Sciatic nerve (tissue), 2 donors: ENCODE data around the gene GXYLT2. TPM values are rescaled to one million over a fixed set of nuclear protein-coding genes. Genes with fewer than 3 reads are reported as not detected.
A peak's percentile ranks its signal among the peaks of the same experiment; 100 is the strongest.
"Not testable (repeated sequence)": the region's sequence is repeated elsewhere in the genome, so short reads cannot be mapped to it uniquely, and the experiment has no call there.

ENCODE experiments used
- ATAC-seq: fragments of 200-7000 bp; cut with Tn5 transposase; one replicate; pipeline ENCODE4 v1.9.1; 2020; ENCODE audit warnings: mild to moderate bottlenecking, moderate library complexity
- DNase-seq: peaks from one replicate; pipeline ENCODE4 v3.0.0-alpha.2; 2020; ENCODE audit warnings: low spot score
- intact Hi-C: fragments of 100-400 bp; cut with DNase I; formaldehyde crosslinking; loops from one replicate; pipeline ENCODE4 v1.14.2; 2022
- total RNA-seq: library from RNA; stranded (reverse); fragmentation: NEBNext Ultra II Directional; extraction: Animal tissue kit (Norgen Biotek cat#: 25700); gene quantifications from one replicate; pipeline ENCODE4 v1.2.1, GENCODE V29; 2021
- donor health status: DM: no; HTN: no; CAD: no.
- donor health status: DM: no; HTN: no; CAD: no.

Gene GXYLT2
- total RNA-seq, 1 donor from 2014 or later = 22.7 TPM

DNA sequence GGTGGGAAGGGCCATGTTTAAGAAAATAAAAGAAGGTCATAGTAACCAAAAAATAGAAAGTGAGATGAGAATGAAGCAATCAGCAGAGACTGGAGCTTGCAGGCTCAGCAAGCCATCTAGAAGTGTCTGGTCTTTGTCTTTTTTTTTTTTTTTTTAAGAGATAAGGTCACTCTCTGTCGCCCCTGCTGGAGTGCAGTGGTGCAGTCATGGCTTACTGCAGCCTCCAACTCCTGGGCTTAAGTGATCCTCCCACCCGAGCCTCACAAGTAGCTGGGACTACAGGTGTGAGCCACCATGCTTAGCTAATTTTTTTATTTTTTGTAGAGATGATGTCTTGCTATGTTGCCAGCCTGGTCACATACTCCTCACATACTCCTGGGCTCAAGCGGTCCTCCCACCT, 36.2 kb downstream of the GXYLT2 start:
- intact Hi-C loops = no loop called here
- DNase-seq (no peak), ATAC-seq (no peak)

GRCh38 chr3:72928781-72929735, 41.2 kb downstream of the GXYLT2 start:
- DNase-seq, intact Hi-C loops, ATAC-seq: not testable (repeated sequence)

- no peak for DNase-seq
- intact Hi-C loops = loop anchor here (10.0 kb wide), 1 partner anchor 124 kb away; no protein-coding TSS in a partner anchor
- ATAC-seq = no peak
Observed at GRCh38 chr3:72930754-72931153, 42.9 kb downstream of the GXYLT2 start.

DNA sequence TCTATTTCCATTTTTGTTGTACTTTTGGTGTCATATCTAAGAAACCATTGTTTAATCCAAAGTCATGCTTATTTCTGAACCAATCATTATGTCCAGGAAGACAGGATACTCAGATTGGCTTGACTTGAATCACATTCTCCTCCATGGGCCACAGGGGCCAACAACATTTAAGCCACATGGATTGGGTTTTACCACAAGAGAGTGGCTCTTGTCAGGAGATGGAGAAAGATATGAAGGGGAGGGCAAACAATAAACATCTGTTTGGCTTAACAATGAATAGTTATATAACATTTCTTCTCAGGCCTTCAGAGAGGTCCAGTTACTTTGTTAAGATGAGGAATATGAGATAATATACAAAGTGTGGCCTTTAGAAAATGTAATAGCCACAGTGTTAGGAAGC, 44.6 kb downstream of the GXYLT2 start:
- no peak for ATAC-seq
- no peak for DNase-seq
- intact Hi-C loops = loop anchor here (10.0 kb wide), 1 partner anchor 122 kb away; no protein-coding TSS in a partner anchor

- ATAC-seq (peak; percentile 98), DNase-seq (peak; percentile 66)
- intact Hi-C loops = loop anchor here (10.0 kb wide), 1 partner anchor 116 kb away; no protein-coding TSS in a partner anchor
Observed at GRCh38 chr3:72938471-72939265, 50.8 kb downstream of the GXYLT2 start.

DNA sequence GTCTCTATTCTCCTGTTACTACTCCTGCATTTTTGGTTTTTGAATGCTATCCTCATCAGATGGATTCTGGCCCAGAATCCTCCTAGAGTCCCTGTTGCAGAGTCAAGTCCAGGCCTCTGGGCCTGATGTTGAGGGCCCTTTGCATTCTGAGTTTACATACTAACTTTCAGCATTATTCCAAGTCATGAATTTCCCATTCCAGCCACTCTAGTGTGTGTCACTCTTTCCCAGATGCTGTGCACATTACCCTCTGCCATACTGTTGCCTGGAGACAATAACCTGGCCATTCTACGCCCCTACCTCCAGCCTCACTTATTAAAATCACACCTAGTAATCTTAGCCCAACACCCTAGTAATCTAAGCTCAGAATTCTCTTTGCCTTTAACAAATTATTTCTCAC, 53.4 kb downstream of the GXYLT2 start:
- intact Hi-C loops = no loop called here

GRCh38 chr3:72942427-72942826, 54.6 kb downstream of the GXYLT2 start:
- no peak for ATAC-seq
- intact Hi-C loops = no loop called here
- DNase-seq = no peak

More for the DNA sequence above, 53.4 kb downstream of the GXYLT2 start:
- no peak for ATAC-seq
- no peak for DNase-seq

GRCh38 chr3:72944696-72945095, 56.9 kb downstream of the GXYLT2 start:
- intact Hi-C loops = no loop called here
- DNase-seq (no peak), ATAC-seq (no peak)

DNA sequence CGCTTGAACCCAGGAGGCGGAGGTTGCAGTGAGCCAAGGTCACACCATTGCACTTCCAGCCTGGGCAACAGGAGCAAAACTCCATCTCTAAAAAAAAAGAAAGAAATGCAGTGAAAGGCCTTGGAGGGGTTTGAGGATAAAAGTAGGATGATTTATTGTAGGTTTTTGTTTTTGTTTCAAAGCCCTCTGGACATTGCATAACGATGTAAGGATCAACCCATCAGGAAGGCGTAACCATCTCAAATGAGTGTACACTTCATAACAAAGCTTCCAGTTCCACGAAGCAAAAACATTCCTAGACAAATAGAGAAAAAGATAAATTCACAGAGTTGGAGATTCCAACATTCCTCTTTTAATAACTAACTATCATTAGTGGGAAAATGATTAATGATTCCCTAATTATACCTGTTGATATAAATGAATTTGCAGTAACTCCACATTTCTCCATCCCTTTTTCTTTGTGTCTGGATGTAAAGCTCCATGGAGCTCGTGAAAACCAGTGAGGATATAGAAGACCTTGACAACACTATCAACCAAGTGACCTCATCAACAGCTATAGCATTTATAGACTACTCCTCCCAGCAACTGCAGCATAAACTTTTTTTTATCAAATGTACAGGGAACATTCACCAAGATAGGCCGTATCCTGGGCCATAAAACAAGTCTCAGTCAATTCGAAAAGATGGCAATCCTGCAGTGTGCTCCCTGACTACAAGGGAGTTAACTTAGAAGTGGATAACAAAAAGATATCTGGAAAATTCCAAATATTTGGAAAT, 60.1 kb downstream of the GXYLT2 start:
- DNase-seq = no peak
- no peak for ATAC-seq
- intact Hi-C loops = no loop called here

GRCh38 chr3:72949016-72949415, 61.2 kb downstream of the GXYLT2 start:
- intact Hi-C loops = no loop called here
- ATAC-seq = no peak
- DNase-seq = no peak

DNA sequence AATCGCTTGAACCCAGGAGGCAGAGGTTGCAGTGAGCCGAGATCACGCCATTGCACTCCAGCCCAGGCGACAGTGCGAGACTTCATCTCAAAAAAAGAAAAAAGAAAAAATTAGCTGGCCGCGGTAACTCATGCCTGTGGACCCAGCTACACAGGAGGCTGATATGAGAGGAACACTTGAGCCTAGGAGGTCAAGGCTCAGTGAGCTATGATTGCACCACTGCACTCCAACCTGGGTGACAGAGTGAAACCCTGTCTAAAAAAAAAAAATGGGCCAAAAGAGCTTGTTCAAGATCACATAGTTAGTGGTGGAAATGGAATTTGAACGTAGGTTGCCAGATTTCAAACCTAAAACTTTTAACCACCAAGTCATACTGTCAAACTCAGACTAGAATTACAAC, 62.5 kb downstream of the GXYLT2 start:
- no peak for ATAC-seq
- intact Hi-C loops = no loop called here
- DNase-seq = no peak

DNA sequence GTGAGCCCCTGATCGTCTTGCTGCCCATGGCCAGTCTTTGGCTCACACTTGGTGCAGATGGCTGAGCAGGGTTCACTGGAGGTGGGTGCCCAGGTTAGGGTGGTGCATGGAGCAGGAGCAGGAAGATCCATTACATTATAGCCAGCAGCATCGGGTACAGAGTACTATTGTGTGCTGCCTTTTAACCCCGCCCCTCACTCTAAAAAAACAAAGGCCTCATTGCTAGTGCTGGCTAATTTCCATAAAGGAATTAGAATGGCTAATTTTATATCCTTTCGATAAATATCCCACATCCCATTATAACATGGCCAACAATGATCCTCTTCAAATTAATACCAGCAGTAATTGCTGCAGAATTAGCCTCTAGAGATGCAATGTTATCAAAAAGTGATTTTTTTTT, 63.0 kb downstream of the GXYLT2 start:
- DNase-seq (no peak), ATAC-seq (peak; percentile 40)
- intact Hi-C loops = no loop called here

DNA sequence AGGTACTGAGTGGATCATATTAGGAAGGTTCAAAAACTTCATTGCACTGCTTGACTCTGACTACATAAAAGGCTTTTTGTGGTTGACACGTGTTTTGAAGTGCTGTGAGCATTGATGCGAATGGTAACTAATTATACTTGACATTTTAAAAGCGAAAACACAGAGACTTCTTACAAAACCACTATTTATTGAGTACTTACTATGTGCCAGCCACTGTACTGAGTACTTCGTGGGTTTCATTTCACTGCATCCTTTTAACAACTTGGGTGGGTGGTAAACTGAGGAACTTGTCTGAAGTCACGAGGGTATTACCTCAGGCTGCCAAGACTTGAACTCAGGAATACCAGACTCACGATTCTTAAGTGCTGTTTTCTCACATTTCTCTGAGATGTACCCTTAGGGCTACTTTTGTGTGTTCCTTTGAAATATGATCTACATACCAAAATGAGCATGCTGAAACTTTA, 63.4 kb downstream of the GXYLT2 start:
- no peak for ATAC-seq

DNA sequence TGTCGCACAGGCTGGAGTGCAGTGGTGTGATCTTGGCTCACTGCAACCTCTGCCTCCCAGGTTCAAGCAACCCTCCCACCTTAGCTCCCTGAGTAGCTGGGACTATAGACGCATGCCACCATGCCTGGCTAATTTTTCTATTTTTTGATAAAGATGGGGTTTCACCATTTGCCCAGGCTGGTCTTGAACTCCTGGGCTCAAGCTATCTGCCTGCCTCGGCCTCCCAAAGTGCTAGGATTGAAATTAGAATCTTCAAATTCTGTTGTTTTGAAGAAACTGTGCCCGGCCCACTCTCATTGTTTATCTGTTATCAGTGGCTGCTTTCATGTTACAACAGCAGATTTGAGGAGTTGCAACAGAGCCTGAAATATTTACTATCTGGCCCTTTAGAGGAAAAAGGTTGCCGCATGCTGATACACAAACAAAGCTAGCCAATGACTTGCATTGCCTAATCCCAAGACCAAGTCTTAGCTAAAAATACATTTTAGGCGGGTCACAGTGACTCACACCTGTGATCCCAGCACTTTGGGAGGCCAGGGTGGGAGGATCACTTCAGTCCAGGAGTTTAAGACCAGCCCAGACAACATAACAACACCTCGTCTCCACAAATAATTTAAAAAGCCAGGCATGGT, 65.6 kb downstream of the GXYLT2 start:
- ATAC-seq = no peak
- no peak for DNase-seq

More for the DNA sequence above, 63.4 kb downstream of the GXYLT2 start:
- intact Hi-C loops = no loop called here
- DNase-seq = no peak

GRCh38 chr3:72957297-72957696, 69.5 kb downstream of the GXYLT2 start:
- peak; percentile 91 for ATAC-seq
- intact Hi-C loops = no loop called here

More for the DNA sequence above, 65.6 kb downstream of the GXYLT2 start:
- intact Hi-C loops = no loop called here

GRCh38 chr3:72959336-72959735, 71.5 kb downstream of the GXYLT2 start:
- ATAC-seq = no peak
- intact Hi-C loops = no loop called here

More at GRCh38 chr3:72957297-72957696, 69.5 kb downstream of the GXYLT2 start:
- peak; percentile 76 for DNase-seq

GRCh38 chr3:72960812-72961518, 73.1 kb downstream of the GXYLT2 start:
- intact Hi-C loops = no loop called here
- ATAC-seq (peak; percentile 76), DNase-seq (no peak)

More at GRCh38 chr3:72959336-72959735, 71.5 kb downstream of the GXYLT2 start:
- DNase-seq = no peak

DNA sequence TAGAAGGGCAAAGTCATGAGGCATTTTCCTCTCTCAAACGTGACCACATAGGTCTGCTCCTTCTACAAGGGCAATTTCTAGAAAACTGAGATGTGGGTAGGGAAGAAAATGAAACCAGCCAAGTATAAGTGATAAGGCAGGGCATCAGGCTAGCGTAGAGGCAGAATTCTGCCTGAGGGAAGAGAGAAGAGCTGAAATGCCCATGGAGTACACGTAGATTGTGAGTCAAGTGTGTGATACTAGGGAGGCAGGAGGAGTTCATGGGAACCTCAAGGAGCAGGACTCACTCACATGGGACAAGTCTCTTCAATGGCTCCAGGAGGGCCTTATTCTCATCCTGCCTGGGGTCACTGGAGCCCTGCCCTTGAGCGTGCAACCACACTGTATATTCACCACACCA, 73.9 kb downstream of the GXYLT2 start:
- DNase-seq (no peak), ATAC-seq (no peak)
- intact Hi-C loops = no loop called here
